Stimulated activated CD8-positive, alpha-beta memory T cell treated with anti-CD3 and anti-CD28 coated beads, Interleukin-4, amount 100 ng/mL, for 4 hours (primary cell): ENCODE measurements around the gene URM1.

Experiments
- DNase-seq, 2 donors: peaks; one replicate each; pipeline ENCODE4 v3.0.0-alpha.2; 2020; ENCODE audit warnings: low read depth in 2 of 2, low spot score in 1 of 2

Gene URM1

DNA sequence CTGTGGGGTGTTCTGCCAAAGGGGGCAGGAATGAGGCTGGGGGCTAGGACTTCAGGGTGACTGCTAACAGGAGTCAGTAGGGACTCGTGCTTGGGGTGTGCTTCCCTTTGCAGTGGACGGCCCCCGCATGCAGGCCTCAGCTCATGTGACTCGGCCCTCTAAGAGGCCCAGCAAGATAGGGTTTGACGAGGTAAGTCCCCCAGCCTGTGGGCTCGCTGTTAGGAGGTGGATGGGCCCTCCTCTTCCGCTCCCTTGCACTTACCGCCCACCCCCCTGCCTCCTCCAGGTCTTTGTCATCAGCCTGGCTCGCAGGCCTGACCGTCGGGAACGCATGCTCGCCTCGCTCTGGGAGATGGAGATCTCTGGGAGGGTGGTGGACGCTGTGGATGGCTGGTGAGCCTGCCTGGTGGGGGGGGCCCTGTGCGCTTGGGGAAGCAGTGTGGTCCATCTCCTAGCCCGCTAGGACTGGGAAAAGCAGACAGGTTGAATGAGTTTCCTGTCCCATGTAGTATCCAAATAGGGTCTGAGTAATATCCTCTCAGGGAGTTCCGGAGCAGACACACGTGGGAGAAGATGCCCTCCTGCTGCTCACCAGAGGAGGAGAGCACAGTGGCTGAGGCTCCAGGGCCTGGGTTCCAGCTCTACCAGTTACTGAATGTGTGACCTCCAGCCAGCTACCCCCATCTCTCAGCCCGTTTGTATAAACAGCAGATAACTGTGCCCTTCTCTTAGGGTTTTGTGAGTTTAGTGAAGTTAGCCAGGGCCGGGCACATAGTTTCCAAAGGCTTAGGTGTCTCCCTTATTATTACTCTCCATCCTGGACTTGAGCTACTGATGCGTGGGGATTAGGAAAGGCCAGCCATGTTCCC, 57.7 kb downstream of the URM1 start:
- no peak for DNase-seq

GRCh38 chr9:128429513-128430086, 58.4 kb downstream of the URM1 start:
- no peak for DNase-seq

- DNase-seq: no peak
Measured at GRCh38 chr9:128431207-128431606, 60.0 kb downstream of the URM1 start.

GRCh38 chr9:128434340-128434739, 63.2 kb downstream of the URM1 start:
- DNase-seq: no peak

- no peak for DNase-seq
Measured at GRCh38 chr9:128435611-128436010, 64.4 kb downstream of the URM1 start.

DNA sequence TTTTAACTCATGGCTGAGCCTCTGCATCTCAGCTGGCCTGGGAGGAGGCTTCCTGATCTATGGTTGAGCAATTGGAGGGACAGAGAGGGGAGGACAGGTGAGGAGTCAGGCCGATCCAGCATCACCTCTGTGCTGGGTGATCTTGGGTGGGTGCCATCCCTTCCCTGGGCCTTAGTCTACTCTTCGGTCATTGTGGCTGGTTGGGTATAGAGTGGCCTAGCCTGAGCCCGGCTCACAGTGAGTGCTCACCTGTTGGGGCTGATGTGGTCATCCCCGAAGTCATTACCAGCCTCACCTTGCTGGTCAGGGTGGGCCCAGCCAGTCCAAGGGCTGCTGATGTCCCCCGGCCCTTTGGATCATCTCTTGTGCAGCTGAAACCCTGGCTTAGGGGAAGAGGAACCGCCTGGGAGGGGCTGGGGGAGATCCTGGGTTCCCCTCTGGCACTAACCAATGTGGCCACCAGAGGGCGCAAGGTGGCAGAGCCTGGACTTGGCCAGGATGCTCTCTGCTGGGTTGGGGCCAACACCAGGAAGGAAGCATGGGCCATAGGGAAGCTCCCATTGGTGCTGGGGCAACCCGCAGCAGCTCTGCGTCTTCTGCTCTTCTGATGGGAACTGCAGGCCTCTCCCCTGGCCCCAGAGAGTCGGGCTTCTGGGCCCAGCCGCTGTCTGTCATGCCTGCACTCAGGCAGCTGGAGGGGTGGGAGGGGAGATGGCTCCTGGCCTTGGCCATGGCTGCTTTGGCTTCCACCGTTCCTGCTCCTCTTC, 67.4 kb downstream of the URM1 start:
- peak; percentile 51 to 81 for DNase-seq

- no peak for DNase-seq
Measured at GRCh38 chr9:128439273-128439672, 68.1 kb downstream of the URM1 start.
